DND-41 (cell line): ENCODE results near the gene C1orf56.

Experiments used
- EZH2 ChIP-seq: IDR thresholded peaks from 3 replicates; pipeline ENCODE4 v1.6.1; 2012; ENCODE audit warnings: borderline replicate concordance, low read depth, mild to moderate bottlenecking, moderate library complexity, low read length, inconsistent platforms; ENCODE audit not compliant: severe bottlenecking
- TF ChIP-seq, protein P1 (sequence below): IDR thresholded peaks from 2 replicates; pipeline ENCODE4 v1.5.1; 2012; ENCODE audit warnings: borderline replicate concordance, low read length, moderate library complexity, mild to moderate bottlenecking; ENCODE audit not compliant: poor library complexity, severe bottlenecking; ENCODE audit errors: extremely low read depth

DNA sequence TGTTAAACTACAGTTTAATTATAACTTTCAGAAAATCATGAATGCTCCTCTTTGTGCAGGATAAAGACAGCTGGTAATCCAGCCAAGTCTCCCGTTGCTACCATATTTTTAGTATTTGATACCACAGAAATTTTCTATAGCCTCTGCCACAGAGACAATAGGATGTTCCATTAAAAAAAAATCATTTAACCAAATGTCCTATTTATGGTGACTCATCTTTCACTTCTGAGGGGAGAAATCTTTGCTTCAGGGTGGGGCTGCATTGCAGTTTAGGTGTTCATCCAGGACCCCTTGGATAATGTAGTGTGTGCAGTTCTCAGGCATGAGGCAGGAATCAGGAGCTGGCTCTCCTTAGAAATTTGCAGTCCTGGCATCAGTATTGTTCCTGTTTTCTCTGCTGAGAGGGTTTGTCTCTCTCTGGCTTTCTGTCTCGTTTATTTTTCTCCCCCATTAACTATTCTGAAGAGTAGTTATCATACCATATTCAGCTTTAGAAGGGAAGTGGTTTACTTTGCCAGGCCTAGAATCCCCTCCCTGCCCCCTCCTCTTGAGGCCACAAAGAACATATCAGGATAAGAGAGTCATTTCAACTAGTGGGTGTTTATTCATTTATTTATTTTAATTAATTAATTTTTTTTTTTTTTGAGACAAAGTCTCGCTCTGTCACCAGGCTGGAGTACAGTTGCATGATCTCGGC lies 36.2 kb upstream of the C1orf56 start:
- TF ChIP-seq, protein P1, sequence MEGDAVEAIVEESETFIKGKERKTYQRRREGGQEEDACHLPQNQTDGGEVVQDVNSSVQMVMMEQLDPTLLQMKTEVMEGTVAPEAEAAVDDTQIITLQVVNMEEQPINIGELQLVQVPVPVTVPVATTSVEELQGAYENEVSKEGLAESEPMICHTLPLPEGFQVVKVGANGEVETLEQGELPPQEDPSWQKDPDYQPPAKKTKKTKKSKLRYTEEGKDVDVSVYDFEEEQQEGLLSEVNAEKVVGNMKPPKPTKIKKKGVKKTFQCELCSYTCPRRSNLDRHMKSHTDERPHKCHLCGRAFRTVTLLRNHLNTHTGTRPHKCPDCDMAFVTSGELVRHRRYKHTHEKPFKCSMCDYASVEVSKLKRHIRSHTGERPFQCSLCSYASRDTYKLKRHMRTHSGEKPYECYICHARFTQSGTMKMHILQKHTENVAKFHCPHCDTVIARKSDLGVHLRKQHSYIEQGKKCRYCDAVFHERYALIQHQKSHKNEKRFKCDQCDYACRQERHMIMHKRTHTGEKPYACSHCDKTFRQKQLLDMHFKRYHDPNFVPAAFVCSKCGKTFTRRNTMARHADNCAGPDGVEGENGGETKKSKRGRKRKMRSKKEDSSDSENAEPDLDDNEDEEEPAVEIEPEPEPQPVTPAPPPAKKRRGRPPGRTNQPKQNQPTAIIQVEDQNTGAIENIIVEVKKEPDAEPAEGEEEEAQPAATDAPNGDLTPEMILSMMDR, result no peak
- no peak for TF ChIP-seq EZH2
